GM18868 (cell line): ENCODE results near the gene TWIST1.

Experiments
- ATAC-seq: cut with Tn5 transposase; IDR thresholded peaks from one replicate; pipeline ENCODE4 v1.9.1; 2021; ENCODE audit warnings: mild to moderate bottlenecking, moderate library complexity; ENCODE audit not compliant: unreplicated experiment

The TWIST1 gene

GRCh38 chr7:19113855-19114550 lies 3.4 kb downstream of the TWIST1 start:
- ATAC-seq: no peak

GRCh38 chr7:19113002-19113350 lies 4.5 kb downstream of the TWIST1 start:
- ATAC-seq: no peak

GRCh38 chr7:19112274-19113001 lies 5.0 kb downstream of the TWIST1 start:
- no peak for ATAC-seq

- ATAC-seq: no peak
These were observed 5.8 kb downstream of the TWIST1 start for GRCh38 chr7:19111474-19112273.

GRCh38 chr7:19110776-19111175 lies 6.7 kb downstream of the TWIST1 start:
- ATAC-seq: no peak

GRCh38 chr7:19110026-19110730 lies 7.3 kb downstream of the TWIST1 start:
- ATAC-seq: no peak

- ATAC-seq: no peak
These were observed 8.2 kb downstream of the TWIST1 start for GRCh38 chr7:19109000-19109946.

- ATAC-seq: no peak
These were observed 9.9 kb downstream of the TWIST1 start for GRCh38 chr7:19107356-19108146.

GRCh38 chr7:19107081-19107355 lies 10.4 kb downstream of the TWIST1 start:
- no peak for ATAC-seq

- ATAC-seq: no peak
These were observed 11.0 kb downstream of the TWIST1 start for GRCh38 chr7:19106241-19107080.

- ATAC-seq: no peak
These were observed 11.9 kb downstream of the TWIST1 start for GRCh38 chr7:19105546-19105945.

GRCh38 chr7:19104811-19105210 lies 12.6 kb downstream of the TWIST1 start:
- no peak for ATAC-seq

GRCh38 chr7:19102884-19103283 lies 14.6 kb downstream of the TWIST1 start:
- no peak for ATAC-seq

- no peak for ATAC-seq
These were observed 15.5 kb downstream of the TWIST1 start for GRCh38 chr7:19101909-19102308.

- ATAC-seq: no peak
These were observed 16.0 kb downstream of the TWIST1 start for GRCh38 chr7:19101472-19101871.

- ATAC-seq: no peak
These were observed 17.5 kb downstream of the TWIST1 start for GRCh38 chr7:19099924-19100323.

- ATAC-seq: no peak
These were observed 18.2 kb downstream of the TWIST1 start for GRCh38 chr7:19099194-19099593.

GRCh38 chr7:19098510-19098909 lies 18.9 kb downstream of the TWIST1 start:
- ATAC-seq: no peak
